ENCODE measurements around the gene RALGPS2.

- TF ChIP-seq POLR2A (IDR thresholded peaks at IDR 0.05; ENCODE audit: low read depth, low read length) (no peak), POLR2AphosphoS5 (IDR thresholded peaks at IDR 0.05; ENCODE audit: low read depth, low read length) (no peak), TAF1 (IDR thresholded peaks at IDR 0.05; ENCODE audit: low read depth, low read length) (no peak), PAX5 (IDR thresholded peaks at IDR 0.05; ENCODE audit: insufficient read depth, low read length, severe bottlenecking) (no peak)
Observed at GRCh38 chr1:178857126-178857525, 132.1 kb downstream of the RALGPS2 start.
